Measurements from ENCODE around the gene POR. TPM values are rescaled to one million over a fixed set of nuclear protein-coding genes. Genes with fewer than 3 reads are reported as not detected.

Gene POR
- total RNA-seq, 1 donor: 35.2 TPM

DNA sequence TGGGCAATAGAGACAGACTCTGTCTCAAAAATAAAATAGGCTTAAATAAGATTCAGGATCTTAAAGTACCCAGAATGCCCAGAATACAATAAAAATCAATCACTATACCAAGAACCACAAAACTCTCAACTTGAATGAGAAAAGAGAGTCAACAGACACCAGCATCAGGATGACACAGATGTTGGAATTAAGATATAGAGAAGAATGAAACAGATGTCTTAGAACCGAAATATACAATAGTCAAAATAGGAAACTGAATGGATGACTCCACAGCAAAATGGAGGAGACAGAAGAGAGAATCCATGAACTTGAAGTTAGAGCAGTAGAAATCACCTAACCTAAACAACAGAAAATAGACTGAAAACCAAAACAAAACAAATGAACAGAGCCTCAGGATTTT, 29.6 kb downstream of the POR start:
- DNase-seq (ENCODE audit: low read depth): no peak
- H3K4me3 ChIP-seq (ENCODE audit: low read depth, low read length): no peak overlapping the region
- TF ChIP-seq, protein P1, sequence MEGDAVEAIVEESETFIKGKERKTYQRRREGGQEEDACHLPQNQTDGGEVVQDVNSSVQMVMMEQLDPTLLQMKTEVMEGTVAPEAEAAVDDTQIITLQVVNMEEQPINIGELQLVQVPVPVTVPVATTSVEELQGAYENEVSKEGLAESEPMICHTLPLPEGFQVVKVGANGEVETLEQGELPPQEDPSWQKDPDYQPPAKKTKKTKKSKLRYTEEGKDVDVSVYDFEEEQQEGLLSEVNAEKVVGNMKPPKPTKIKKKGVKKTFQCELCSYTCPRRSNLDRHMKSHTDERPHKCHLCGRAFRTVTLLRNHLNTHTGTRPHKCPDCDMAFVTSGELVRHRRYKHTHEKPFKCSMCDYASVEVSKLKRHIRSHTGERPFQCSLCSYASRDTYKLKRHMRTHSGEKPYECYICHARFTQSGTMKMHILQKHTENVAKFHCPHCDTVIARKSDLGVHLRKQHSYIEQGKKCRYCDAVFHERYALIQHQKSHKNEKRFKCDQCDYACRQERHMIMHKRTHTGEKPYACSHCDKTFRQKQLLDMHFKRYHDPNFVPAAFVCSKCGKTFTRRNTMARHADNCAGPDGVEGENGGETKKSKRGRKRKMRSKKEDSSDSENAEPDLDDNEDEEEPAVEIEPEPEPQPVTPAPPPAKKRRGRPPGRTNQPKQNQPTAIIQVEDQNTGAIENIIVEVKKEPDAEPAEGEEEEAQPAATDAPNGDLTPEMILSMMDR (IDR thresholded peaks at IDR 0.05; ENCODE audit: insufficient read depth, low read length): no peak

DNA sequence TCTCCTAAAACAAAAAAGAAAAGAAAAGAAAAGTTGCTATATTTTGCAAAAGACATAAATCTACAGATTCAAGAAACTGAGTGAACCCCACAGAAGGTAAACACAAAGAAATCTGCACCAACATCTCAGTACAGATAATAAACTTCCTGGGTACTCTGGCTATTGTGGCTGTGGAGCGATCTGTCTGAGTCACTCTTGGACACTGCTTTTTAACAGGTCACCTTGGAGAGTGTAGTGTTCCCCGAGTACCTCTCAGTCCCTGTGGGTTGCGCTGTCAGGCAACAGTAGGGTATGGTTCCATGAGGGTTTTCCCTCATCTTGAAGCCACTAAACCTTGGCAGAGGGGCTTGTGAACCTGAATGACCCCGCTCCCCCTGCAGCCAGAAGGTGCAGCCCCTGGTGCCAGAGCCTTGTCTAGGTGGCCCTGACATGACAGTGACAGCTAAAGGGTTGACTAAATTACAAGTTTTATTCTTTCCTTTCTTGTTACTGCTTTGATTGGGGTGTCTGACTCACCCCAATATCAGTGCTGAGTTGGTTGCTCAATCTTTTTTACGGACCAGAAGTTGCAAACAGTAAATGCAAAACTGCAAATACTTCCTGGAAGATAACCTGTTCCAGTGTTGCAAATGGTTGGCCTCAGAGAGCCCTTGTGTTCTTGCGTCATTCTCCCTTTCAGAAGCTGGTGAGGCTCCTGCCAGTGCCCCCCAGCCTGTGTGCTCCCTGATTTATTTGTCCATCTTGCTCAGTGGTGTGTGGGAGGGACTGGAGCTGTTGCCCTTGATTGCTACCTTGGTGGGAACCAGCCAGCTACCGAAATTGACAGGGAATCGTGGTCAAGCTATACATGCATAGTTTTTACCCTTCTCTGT, 30.6 kb downstream of the POR start:
- H3K4me3 ChIP-seq (ENCODE audit: low read depth, low read length): no peak overlapping the region
- DNase-seq (ENCODE audit: low read depth): peak; percentile 63

DNA sequence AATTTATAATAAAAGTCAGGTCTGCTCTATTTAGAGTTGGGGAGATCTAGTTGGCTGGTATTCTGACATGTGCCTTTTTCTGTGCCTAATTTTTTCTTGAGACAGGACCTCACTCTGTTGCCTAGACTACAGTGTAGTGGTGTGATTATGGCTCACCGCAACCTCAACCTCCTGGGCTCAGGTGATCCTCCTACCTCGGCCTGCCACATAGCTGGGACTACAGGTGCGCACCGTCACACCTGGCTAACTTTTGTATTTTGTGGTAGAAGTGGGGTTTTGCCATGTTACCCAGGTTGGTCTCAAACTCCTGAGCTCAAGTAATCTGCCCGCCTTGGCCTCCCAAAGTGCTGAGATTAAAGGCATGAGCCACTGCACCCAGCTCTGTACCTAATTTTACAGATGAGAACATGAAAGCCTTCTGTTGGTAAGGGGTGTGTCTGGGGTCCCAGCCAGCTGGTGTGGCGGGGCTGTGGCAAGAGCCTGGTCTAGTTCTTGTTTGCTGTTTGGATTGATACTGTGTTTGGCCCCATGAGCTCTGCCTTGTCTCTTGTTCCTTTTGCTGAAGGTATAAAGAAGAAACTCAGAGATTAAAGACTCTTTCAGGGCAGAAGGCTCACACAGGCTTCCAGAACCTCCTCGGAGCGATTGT, 31.4 kb downstream of the POR start:
- TF ChIP-seq, protein P1 (IDR thresholded peaks at IDR 0.05; ENCODE audit: insufficient read depth, low read length): no peak
- H3K4me3 ChIP-seq (ENCODE audit: low read depth, low read length): no peak overlapping the region
- DNase-seq (ENCODE audit: low read depth): no peak

More for the DNA sequence above, 30.6 kb downstream of the POR start:
- TF ChIP-seq, protein P1 (IDR thresholded peaks at IDR 0.05; ENCODE audit: insufficient read depth, low read length): no peak

DNA sequence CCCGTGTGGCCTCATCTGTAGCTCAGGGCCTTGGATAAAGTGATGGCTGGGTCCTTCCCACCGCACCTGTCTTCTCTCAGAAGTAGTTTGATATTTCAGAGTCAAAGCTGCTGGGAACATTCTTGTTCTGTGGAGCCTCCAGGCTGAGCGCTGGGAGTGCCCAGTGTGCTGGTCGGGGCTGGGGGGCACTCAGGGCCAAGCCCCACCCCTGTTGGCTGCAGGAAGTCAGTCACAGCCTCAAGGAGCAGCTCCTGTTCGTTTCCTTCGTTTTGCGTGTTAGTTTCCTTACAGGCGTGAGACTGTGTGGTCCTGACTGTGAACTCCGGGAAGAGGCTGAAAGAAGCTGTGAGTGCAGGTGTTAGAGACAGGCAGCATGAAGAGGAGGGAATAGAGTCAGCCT, 33.2 kb downstream of the POR start:
- TF ChIP-seq, protein P1 (IDR thresholded peaks at IDR 0.05; ENCODE audit: insufficient read depth, low read length): no peak
- no peak for DNase-seq (ENCODE audit: low read depth)
- H3K4me3 ChIP-seq (ENCODE audit: low read depth, low read length): no peak overlapping the region

DNA sequence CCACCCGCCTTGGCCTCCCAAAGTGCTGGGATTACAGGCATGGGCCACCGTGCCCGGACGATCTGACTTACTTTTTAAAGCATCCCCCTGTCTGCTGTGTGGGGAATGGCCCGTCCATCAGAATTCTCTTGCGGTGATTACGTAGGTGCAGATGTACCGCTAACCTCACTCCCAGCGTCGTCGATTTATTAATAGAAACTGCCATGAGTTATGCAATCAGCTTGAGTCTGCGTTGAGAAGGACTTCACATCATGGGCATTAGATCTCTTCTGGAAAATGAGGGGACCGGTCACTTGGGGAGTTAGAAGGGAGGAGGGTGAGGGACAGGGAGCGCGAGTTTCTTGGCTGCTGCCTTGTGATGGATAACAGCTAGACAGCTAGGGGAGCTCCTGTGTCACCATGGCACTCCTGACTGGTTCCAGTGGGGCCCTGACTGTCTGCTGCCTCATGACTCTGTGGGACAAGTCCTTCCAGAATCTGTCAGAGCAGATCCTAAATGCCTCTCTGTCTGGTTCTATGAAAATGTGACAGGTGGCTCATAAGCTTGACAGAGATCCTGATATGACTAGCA, 35.2 kb downstream of the POR start:
- no peak for DNase-seq (ENCODE audit: low read depth)
- no peak overlapping the region for H3K4me3 ChIP-seq (ENCODE audit: low read depth, low read length)
- TF ChIP-seq, protein P1 (IDR thresholded peaks at IDR 0.05; ENCODE audit: insufficient read depth, low read length): no peak

DNA sequence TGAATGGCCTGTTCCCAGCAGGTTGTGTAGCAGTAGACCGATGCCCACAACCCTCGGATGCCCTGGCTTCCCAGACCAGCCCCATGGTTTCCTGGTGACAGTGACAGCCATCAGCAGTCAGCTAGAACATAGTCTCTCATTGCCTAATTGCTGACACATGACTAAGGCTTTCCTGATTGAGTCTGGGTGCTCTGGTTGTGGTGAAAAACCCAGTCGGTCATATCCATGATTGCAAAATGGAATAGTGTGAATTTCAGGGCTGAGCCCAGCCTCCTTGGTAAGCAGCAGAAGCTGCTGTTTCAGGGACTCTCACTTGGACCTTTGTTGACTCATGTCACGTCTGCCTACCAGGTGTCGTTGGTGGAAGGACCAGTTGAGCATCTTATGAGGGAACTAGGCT, 36.6 kb downstream of the POR start:
- H3K4me3 ChIP-seq (ENCODE audit: low read depth, low read length): no peak overlapping the region
- TF ChIP-seq, protein P1 (IDR thresholded peaks at IDR 0.05; ENCODE audit: insufficient read depth, low read length): no peak
- DNase-seq (ENCODE audit: low read depth): peak; percentile 25

Measured in fibroblast of the aortic adventitia (primary cell).